ENCODE data around the gene TDP1.

- no peak for TF ChIP-seq CTCF (IDR thresholded peaks at IDR 0.05; ENCODE audit: poor library complexity)
- no peak for TF ChIP-seq EZH2phosphoT487 (IDR thresholded peaks at IDR 0.05; ENCODE audit: low read depth, severe bottlenecking, unreplicated experiment)
These were observed 37.0 kb upstream of the TDP1 start for GRCh38 chr14:89918721-89919120.
